H9 (cell line): ENCODE data around the gene EXOC2. TPM values are rescaled to one million over a fixed set of nuclear protein-coding genes. Genes with fewer than 3 reads are reported as not detected.

Source experiments
- DNase-seq: peaks from one replicate; pipeline ENCODE4 v3.0.0-alpha.2; 2017
- H2AFZ ChIP-seq: one replicate; pipeline ENCODE4 v1.6.1; 2013; ENCODE audit warnings: mild to moderate bottlenecking, low read length, control low read depth, moderate library complexity
- H2AK5ac ChIP-seq: 2 replicates; pipeline ENCODE4 v1.6.1; 2013; ENCODE audit warnings: low read length, control low read depth, mixed read lengths; ENCODE audit not compliant: insufficient read length
- H2BK120ac ChIP-seq: one replicate; pipeline ENCODE4 v1.6.1; 2013; ENCODE audit warnings: low read depth, mild to moderate bottlenecking, low read length, control low read depth, inconsistent platforms; ENCODE audit not compliant: poor library complexity, severe bottlenecking
- H2BK12ac ChIP-seq: 2 replicates; pipeline ENCODE4 v1.6.1; 2013; ENCODE audit warnings: low read length, control low read depth, mixed read lengths, low read depth; ENCODE audit not compliant: insufficient read length
- H2BK15ac ChIP-seq: 2 replicates; pipeline ENCODE4 v1.6.1; 2013; ENCODE audit warnings: low read depth, low read length, control low read depth
- H2BK20ac ChIP-seq: one replicate; pipeline ENCODE4 v1.6.1; 2013; ENCODE audit warnings: low read depth, mild to moderate bottlenecking, low read length, control low read depth, inconsistent platforms; ENCODE audit not compliant: poor library complexity, severe bottlenecking
- H2BK5ac ChIP-seq: 2 replicates; pipeline ENCODE4 v1.6.1; 2013; ENCODE audit warnings: low read length, control low read depth, mixed read lengths; ENCODE audit not compliant: insufficient read length
- H3K14ac ChIP-seq: 2 replicates; pipeline ENCODE4 v1.6.1; 2013; ENCODE audit warnings: low read length, control low read depth; ENCODE audit not compliant: insufficient read depth
- H3K18ac ChIP-seq: 2 replicates; pipeline ENCODE4 v1.6.1; 2013; ENCODE audit warnings: low read depth, mild to moderate bottlenecking, mixed read lengths, low read length, control low read depth; ENCODE audit not compliant: insufficient read length
- H3K23ac ChIP-seq: 2 replicates; pipeline ENCODE4 v1.6.1; 2013; ENCODE audit warnings: low read length, control low read depth, mixed read lengths, low read depth; ENCODE audit not compliant: insufficient read length
- H3K23me2 ChIP-seq: 2 replicates; pipeline ENCODE4 v1.6.1; 2013; ENCODE audit warnings: low read depth, mild to moderate bottlenecking, mixed read lengths, low read length, control low read depth; ENCODE audit not compliant: insufficient read length, poor library complexity, severe bottlenecking
- H3K27ac ChIP-seq: 2 replicates; pipeline ENCODE4 v1.5.1; 2013; ENCODE audit warnings: low read length, control low read depth, mixed read lengths, low read depth; ENCODE audit not compliant: insufficient read length
- H3K27me3 ChIP-seq: 2 replicates; pipeline ENCODE4 v1.6.1; 2013; ENCODE audit warnings: low read length, control low read depth, inconsistent platforms; ENCODE audit not compliant: insufficient read depth
- H3K4ac ChIP-seq: 2 replicates; pipeline ENCODE4 v1.6.1; 2013; ENCODE audit warnings: low read depth, mild to moderate bottlenecking, control low read depth, inconsistent platforms, low read length, moderate library complexity
- H3K4me1 ChIP-seq: 2 replicates; pipeline ENCODE4 v1.6.1; 2013; ENCODE audit warnings: low read length, control low read depth, inconsistent platforms; ENCODE audit not compliant: insufficient read depth
- H3K4me2 ChIP-seq: 2 replicates; pipeline ENCODE4 v1.6.1; 2013; ENCODE audit warnings: low read length, control low read depth, mixed read lengths; ENCODE audit not compliant: insufficient read length, insufficient read depth
- H3K56ac ChIP-seq: 2 replicates; pipeline ENCODE4 v1.6.1; 2013; ENCODE audit warnings: low read depth, mild to moderate bottlenecking, mixed read lengths, low read length, control low read depth; ENCODE audit not compliant: insufficient read length
- H3K79me1 ChIP-seq: 2 replicates; pipeline ENCODE4 v1.6.1; 2013; ENCODE audit warnings: low read depth, mild to moderate bottlenecking, moderate library complexity, low read length, control low read depth, inconsistent platforms; ENCODE audit not compliant: insufficient read depth, poor library complexity, severe bottlenecking
- H3K79me2 ChIP-seq: 2 replicates; pipeline ENCODE4 v1.6.1; 2013; ENCODE audit warnings: low read length, control low read depth, inconsistent platforms; ENCODE audit not compliant: insufficient read depth
- H3K9ac ChIP-seq: 2 replicates; pipeline ENCODE4 v1.6.1; 2013; ENCODE audit warnings: low read length, control low read depth, mixed read lengths; ENCODE audit not compliant: insufficient read length; ENCODE audit errors: extremely low read depth
- H3K9me3 ChIP-seq: one replicate; pipeline ENCODE4 v1.6.1; 2013; ENCODE audit warnings: low read depth, low read length, inconsistent platforms; ENCODE audit not compliant: control insufficient read depth
- H3T11ph ChIP-seq: one replicate; pipeline ENCODE4 v1.6.1; 2013; ENCODE audit warnings: mild to moderate bottlenecking, low read length, control low read depth, inconsistent platforms
- H4K20me1 ChIP-seq: one replicate; pipeline ENCODE4 v1.6.1; 2013; ENCODE audit not compliant: control insufficient read depth, insufficient read length, insufficient read depth
- H4K5ac ChIP-seq: 2 replicates; pipeline ENCODE4 v1.6.1; 2013; ENCODE audit warnings: low read depth, mild to moderate bottlenecking, mixed read lengths, low read length, control low read depth; ENCODE audit not compliant: insufficient read length
- H4K8ac ChIP-seq: replicated peaks from 2 replicates; pipeline ENCODE4 v1.6.1; 2013; ENCODE audit warnings: low read length, control low read depth, mixed read lengths, low read depth; ENCODE audit not compliant: insufficient read length
- H4K91ac ChIP-seq: 2 replicates; pipeline ENCODE4 v1.6.1; 2013; ENCODE audit warnings: low read depth, mild to moderate bottlenecking, moderate library complexity, mixed read lengths, low read length, control low read depth; ENCODE audit not compliant: insufficient read length
- H3K27ac Mint-ChIP-seq, 3 experiments: 2 replicates in 2 of 3; 3 replicates in 1 of 3; pipeline ENCODE4 v1.8.0; 2020 to 2021; ENCODE audit warnings: mixed read lengths in 3 of 3, mild to moderate bottlenecking in 1 of 3, moderate library complexity in 1 of 3
- H3K27me3 Mint-ChIP-seq: 2 replicates; pipeline ENCODE4 v1.8.0; 2021; ENCODE audit warnings: low read depth, mild to moderate bottlenecking, moderate library complexity, mixed read lengths
- H3K36me3 Mint-ChIP-seq, 3 experiments: 2 replicates in 2 of 3; 3 replicates in 1 of 3; pipeline ENCODE4 v1.8.0; 2020 to 2021; ENCODE audit warnings: low read depth in 3 of 3, mixed read lengths in 3 of 3; ENCODE audit not compliant: insufficient read depth in 1 of 3
- H3K4me1 Mint-ChIP-seq, 2 experiments: 2 replicates each; pipeline ENCODE4 v1.8.0; 2020; ENCODE audit warnings: mixed read lengths in 2 of 2
- H3K4me3 Mint-ChIP-seq, 2 experiments: 2 replicates in 1 of 2; 3 replicates in 1 of 2; pipeline ENCODE4 v1.8.0; 2020 to 2021; ENCODE audit warnings: mild to moderate bottlenecking in 2 of 2, mixed read lengths in 2 of 2, moderate library complexity in 1 of 2
- H3K9me3 Mint-ChIP-seq, 2 experiments: 2 replicates in 1 of 2; 3 replicates in 1 of 2; pipeline ENCODE4 v1.8.0; 2020; ENCODE audit warnings: mild to moderate bottlenecking in 2 of 2, mixed read lengths in 2 of 2, moderate library complexity in 1 of 2
- CTCF ChIP-seq: fragments of 200-600 bp; sonication (generic); conservative IDR thresholded peaks from 3 replicates; pipeline ENCODE4 v1.8.0; 2021; ENCODE audit warnings: antibody characterized with exemption, mild to moderate bottlenecking
- WGBS: extraction: QIAGEN DNeasy Blood & Tissue Kit; methylation state at CpG from one replicate; pipeline ENCODE4 v1.1.7; 2013; ENCODE audit warnings: missing lambda C conversion rate, low lambda C conversion rate, mixed read lengths; ENCODE audit not compliant: insufficient read length; ENCODE audit errors: extremely low coverage; 5-methylcytosine and 5-hydroxymethylcytosine counted together
- total RNA-seq: library from RNA; stranded (reverse); gene quantifications from 2 replicates; pipeline ENCODE4 v1.2.1, GENCODE V29; 2021

EXOC2 gene
- total RNA-seq, 1 experiment from 2014 or later, result 29.9 TPM

GRCh38 chr6:484086-484745, 208.7 kb downstream of the EXOC2 start:
- no peak overlapping the region for H3K56ac ChIP-seq
- no peak overlapping the region for H2AK5ac ChIP-seq
- peaks cover 20 to 55% of the 10 kb centered on the region in 2 experiments for H3K9me3 Mint-ChIP-seq
- no CpG with 5 or more reads among the region's 4 CpGs for WGBS
- H3K79me2 ChIP-seq, result no peaks in the 10 kb centered on the region
- H3K27ac Mint-ChIP-seq, result no peak overlapping the region
- H3K14ac ChIP-seq, result no peak overlapping the region
- H2BK120ac ChIP-seq, result no peak overlapping the region
- no peak overlapping the region for H4K8ac ChIP-seq
- H3K4me1 Mint-ChIP-seq, result no peaks in the 10 kb centered on the region
- no peaks in the 10 kb centered on the region for H3K23me2 ChIP-seq
- TF ChIP-seq CTCF, result no peak
- H4K20me1 ChIP-seq, result no peaks in the 10 kb centered on the region
- H3K9me3 ChIP-seq, result peaks cover 15% of the 10 kb centered on the region
- no peak overlapping the region for H2BK5ac ChIP-seq
- H3K36me3 Mint-ChIP-seq, result peaks cover 34 to 63% (median 59%) of the 10 kb centered on the region in 3 experiments
- no peak overlapping the region for H4K5ac ChIP-seq
- H3K23ac ChIP-seq, result no peak overlapping the region
- DNase-seq, result no peak
- no peaks in the 10 kb centered on the region for H3K4me1 ChIP-seq
- H4K91ac ChIP-seq, result no peak overlapping the region
- H3K27ac ChIP-seq, result no peak overlapping the region
- H3T11ph ChIP-seq, result no peak overlapping the region
- H3K27me3 Mint-ChIP-seq, result peaks cover 8% of the 10 kb centered on the region
- H3K9ac ChIP-seq, result no peak overlapping the region
- no peak overlapping the region for H3K4me2 ChIP-seq
- no peak overlapping the region for H2BK12ac ChIP-seq
- H3K27me3 ChIP-seq, result no peaks in the 10 kb centered on the region
- no peak overlapping the region for H3K4ac ChIP-seq
- H3K18ac ChIP-seq, result no peak overlapping the region
- no peak overlapping the region for H2AFZ ChIP-seq
- H3K4me3 Mint-ChIP-seq, result no peak overlapping the region
- no peak overlapping the region for H2BK15ac ChIP-seq
- no peaks in the 10 kb centered on the region for H3K79me1 ChIP-seq
- no peak overlapping the region for H2BK20ac ChIP-seq
